HCT116 (cell line): ENCODE data around the gene PPM1F. TPM values are rescaled to one million over a fixed set of nuclear protein-coding genes. Genes with fewer than 3 reads are reported as not detected.

ENCODE experiments used
- ATAC-seq: fragments of 200-7000 bp; cut with Tn5 transposase; 2 replicates; pipeline ENCODE4 v1.9.1; 2020; ENCODE audit warnings: mild to moderate bottlenecking, moderate library complexity
- BruUV-seq: library from RNA; stranded (reverse); fragments of 400-500 nt; replicated peaks from 2 replicates; lab custom pipeline; 2021; lab: Mats Ljungman, UMichigan
- CTCF ChIA-PET: fragments of 300-600 bp; sonication (Branson Sonifier 250); formaldehyde crosslinking; loops from one replicate; lab custom pipeline; 2021; ENCODE audit warnings: antibody characterized with exemption; lab: Charles Lee
- POLR2A ChIA-PET: fragments of 300-600, 350-600 bp; sonication (Branson Sonifier 250); formaldehyde crosslinking; loops from one replicate; lab custom pipeline; 2021; ENCODE audit warnings: antibody characterized with exemption; lab: Charles Lee
- RAD21 ChIA-PET, 2 experiments: fragments of 300-600 bp; sonication (Branson Sonifier 250); formaldehyde crosslinking; loops; one replicate each; lab custom pipeline; 2023; ENCODE audit warnings: low total read pairs in 2 of 2; ENCODE audit not compliant: uncharacterized antibody in 2 of 2, unreplicated experiment in 2 of 2, low non-redundant PET in 1 of 2; lab: Charles Lee
- DNase-seq: peaks from one replicate; pipeline ENCODE4 v3.0.0-alpha.2; 2010; ENCODE audit warnings: low read depth, low spot score
- H2AFZ ChIP-seq: fragments of 200-600 bp; shearing (Covaris generic), sonication (generic); 2 replicates; pipeline ENCODE4 v1.6.1; 2017; ENCODE audit warnings: low read depth, mixed run types, mixed read lengths, antibody characterized with exemption, low read length; ENCODE audit not compliant: poor library complexity, severe bottlenecking
- H3K27ac ChIP-seq: 2 replicates; pipeline ENCODE4 v1.5.1; 2012; ENCODE audit warnings: low read depth, low read length
- H3K27me3 ChIP-seq: fragments of 200-600 bp; sonication (generic); 2 replicates; pipeline ENCODE4 v1.6.1; 2016; ENCODE audit warnings: mixed run types, low read length, mixed read lengths; ENCODE audit not compliant: insufficient read depth
- H3K36me3 ChIP-seq, 2 experiments: fragments of 200-500 bp in 1 of 2; fragments of 200-600 bp in 1 of 2; sonication (Bioruptor generic) in 1 of 2; sonication (generic) in 1 of 2; 2 replicates each; pipeline versions ENCODE4 v1.5.1 to v1.6.1; 2014 to 2016; ENCODE audit warnings: low read length in 2 of 2, inconsistent platforms in 1 of 2, mixed read lengths in 1 of 2, mixed run types in 1 of 2; ENCODE audit not compliant: insufficient read depth in 2 of 2, control insufficient read depth in 1 of 2
- H3K4me1 ChIP-seq, 2 experiments: fragments of 200-600 bp in 1 of 2; sonication (generic) in 1 of 2; 2 replicates each; pipeline versions ENCODE4 v1.5.1 to v1.6.1; 2012 to 2017; ENCODE audit warnings: low read length in 2 of 2, inconsistent platforms in 1 of 2, mild to moderate bottlenecking in 1 of 2, mixed read lengths in 1 of 2, mixed run types in 1 of 2, moderate library complexity in 1 of 2; ENCODE audit not compliant: insufficient read depth in 2 of 2, control insufficient read depth in 1 of 2
- H3K4me2 ChIP-seq: fragments of 200-600 bp; sonication (generic); 2 replicates; pipeline ENCODE4 v1.6.1; 2017; ENCODE audit warnings: mixed run types, low read length, mixed read lengths
- H3K4me3 ChIP-seq, 2 experiments: fragments of 200-600 bp in 1 of 2; sonication (generic) in 1 of 2; replicated peaks in 1 of 2; 2 replicates each; pipeline ENCODE4 v1.5.1; 2011 to 2016; ENCODE audit warnings: low read length in 2 of 2, control low read depth in 1 of 2, low read depth in 1 of 2, mild to moderate bottlenecking in 1 of 2, mixed read lengths in 1 of 2, mixed run types in 1 of 2
- H3K79me2 ChIP-seq: fragments of 200-600 bp; sonication (generic); 2 replicates; pipeline ENCODE4 v1.6.1; 2017; ENCODE audit warnings: mild to moderate bottlenecking, mixed run types, low read length, moderate library complexity, mixed read lengths; ENCODE audit not compliant: insufficient read depth
- H3K9ac ChIP-seq: fragments of 200-600 bp; sonication (generic); 2 replicates; pipeline ENCODE4 v1.6.1; 2016; ENCODE audit warnings: low read length, mixed read lengths
- H3K9me2 ChIP-seq: fragments of 200-600 bp; sonication (generic), shearing (Covaris generic); 2 replicates; pipeline ENCODE4 v1.6.1; 2017; ENCODE audit warnings: mixed run types, mild to moderate bottlenecking, moderate library complexity; ENCODE audit not compliant: insufficient read depth
- H3K9me3 ChIP-seq, 2 experiments: fragments of 200-500 bp in 1 of 2; fragments of 200-600 bp in 1 of 2; sonication (Bioruptor generic) in 1 of 2; sonication (generic) in 1 of 2; 2 replicates each; pipeline ENCODE4 v1.6.1; 2014 to 2017; ENCODE audit warnings: low read length in 2 of 2, mixed read lengths in 2 of 2, inconsistent platforms in 1 of 2, low read depth in 1 of 2, mild to moderate bottlenecking in 1 of 2, mixed run types in 1 of 2, moderate library complexity in 1 of 2; ENCODE audit not compliant: control insufficient read depth in 1 of 2, insufficient read depth in 1 of 2
- H4K20me1 ChIP-seq: fragments of 200-600 bp; sonication (generic), shearing (Covaris generic); 2 replicates; pipeline ENCODE4 v1.6.1; 2017; ENCODE audit warnings: mixed run types, mild to moderate bottlenecking, moderate library complexity; ENCODE audit not compliant: insufficient read depth
- CEBPB ChIP-seq: IDR thresholded peaks from 2 replicates; pipeline ENCODE4 v1.6.1; 2012; ENCODE audit warnings: low read depth
- CTCF ChIP-seq, 3 experiments: fragments of 200-600 bp in 1 of 3; sonication (generic) in 1 of 3; IDR thresholded peaks in 2 of 3; conservative IDR thresholded peaks in 1 of 3; 2 replicates each; pipeline ENCODE4 v1.5.1; 2012 to 2017; ENCODE audit warnings: low read depth in 2 of 3, low read length in 2 of 3, antibody characterized with exemption in 1 of 3, borderline replicate concordance in 1 of 3, control low read depth in 1 of 3, mild to moderate bottlenecking in 1 of 3, mixed read lengths in 1 of 3, mixed run types in 1 of 3, moderate library complexity in 1 of 3; ENCODE audit not compliant: insufficient read depth in 1 of 3
- ELF1 ChIP-seq: IDR thresholded peaks from 2 replicates; pipeline ENCODE4 v1.6.1; 2012; ENCODE audit warnings: low read depth, borderline replicate concordance
- EZH2 ChIP-seq: fragments of 200-600 bp; sonication (generic); IDR thresholded peaks from 2 replicates; pipeline ENCODE4 v1.6.1; 2017; ENCODE audit warnings: antibody characterized with exemption, mixed run types
- JUND ChIP-seq: IDR thresholded peaks from 2 replicates; pipeline ENCODE4 v1.6.1; 2012
- POLR2A ChIP-seq: IDR thresholded peaks from 2 replicates; pipeline ENCODE4 v1.7.0; 2011; ENCODE audit warnings: borderline replicate concordance; ENCODE audit not compliant: insufficient read depth, insufficient read length; ENCODE audit errors: extremely low read depth
- POLR2AphosphoS5 ChIP-seq: IDR thresholded peaks from 2 replicates; pipeline ENCODE4 v1.6.1; 2011; ENCODE audit warnings: mild to moderate bottlenecking, low read depth, low read length, moderate library complexity
- RAD21 ChIP-seq: IDR thresholded peaks from 2 replicates; pipeline ENCODE4 v1.6.1; 2012; ENCODE audit warnings: low read depth, mild to moderate bottlenecking
- SIN3A ChIP-seq: IDR thresholded peaks from 2 replicates; pipeline ENCODE4 v1.6.1; 2012; ENCODE audit warnings: low read depth
- ZBTB33 ChIP-seq: IDR thresholded peaks from 2 replicates; pipeline ENCODE4 v1.6.1; 2011; ENCODE audit warnings: mild to moderate bottlenecking, low read length, moderate library complexity; ENCODE audit not compliant: insufficient replicate concordance; ENCODE audit errors: extremely low read depth
- intact Hi-C: fragments of 100-400 bp; cut with micrococcal nuclease; formaldehyde crosslinking; loops from 2 replicates; pipeline ENCODE4 v1.10.0; 2022
- total RNA-seq: library from RNA; stranded (reverse); gene quantifications from one replicate; pipeline ENCODE4 v1.2.1, GENCODE V29; 2021; ENCODE audit not compliant: unreplicated experiment

Gene PPM1F
- total RNA-seq, 1 experiment from 2014 or later = 27.3 TPM

DNA sequence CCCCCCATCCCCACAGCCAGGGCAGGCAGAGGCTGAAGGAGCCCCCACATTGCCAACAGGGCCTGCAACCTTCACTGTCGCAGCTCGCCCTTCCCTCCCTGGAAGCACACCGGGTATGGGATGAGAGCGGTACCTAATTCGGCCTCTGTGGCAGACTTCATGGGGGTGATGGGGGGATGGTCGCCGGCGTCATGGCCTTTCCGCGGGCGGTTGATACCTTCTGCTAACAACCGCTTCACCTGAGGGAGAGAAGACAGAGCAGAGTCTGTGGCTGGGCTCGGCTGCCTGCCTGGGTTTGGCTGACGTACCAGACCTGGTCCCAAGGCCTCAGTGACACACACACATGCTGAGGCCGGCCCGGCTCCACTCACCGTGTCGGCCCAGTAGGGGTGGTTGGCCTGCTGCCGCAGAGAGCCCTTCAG, 11.2 kb upstream of the PPM1F start:
- no peak overlapping the region for H3K27ac ChIP-seq
- BruUV-seq = no TSS peak
- intact Hi-C loops = no loop called here
- DNase-seq (no peak), ATAC-seq (no peak)
- no peaks in the 10 kb centered on the region for H3K79me2 ChIP-seq
- ChIA-PET RAD21 (no interaction called here), CTCF (interaction anchor here (1.0 to 1.5 kb wide), 2 partner anchors 8 to 25 kb away, joined by 3 to 4 read pairs; no protein-coding TSS in a partner anchor), POLR2A (no interaction called here)
- H3K9ac ChIP-seq = no peak overlapping the region
- H3K9me3 ChIP-seq = no peaks in the 10 kb centered on the region
- no peaks in the 10 kb centered on the region for H3K9me2 ChIP-seq
- peaks cover 38 to 40% of the 10 kb centered on the region in 2 experiments; a peak in 3 of 4 replicates for H3K36me3 ChIP-seq
- TF ChIP-seq CTCF (IDR thresholded peaks at IDR 0.05 in 2 of 3, conservative IDR thresholded peaks at IDR 0.05 in 1 of 3; ENCODE audit: borderline replicate concordance in 1 of 3, insufficient read depth in 1 of 3, low read depth in 2 of 3, low read length in 2 of 3) (no peak), EZH2 (no peak), POLR2A (no peak), SIN3A (no peak)
- H3K4me1 ChIP-seq = peaks cover 0 to 9% of the 10 kb centered on the region in 2 experiments; a peak in 3 of 4 replicates
- H2AFZ ChIP-seq = no peak overlapping the region
- no peaks in the 10 kb centered on the region for H3K27me3 ChIP-seq
- no peak overlapping the region for H3K4me2 ChIP-seq
- no peaks in the 10 kb centered on the region for H4K20me1 ChIP-seq
- no peak overlapping the region for H3K4me3 ChIP-seq

- no peaks in the 10 kb centered on the region for H3K79me2 ChIP-seq
- CTCF ChIA-PET = interaction anchor here (1.0 to 1.5 kb wide), 2 partner anchors 9 to 25 kb away, joined by 3 to 4 read pairs; no protein-coding TSS in a partner anchor
- H3K9ac ChIP-seq = no peak overlapping the region
- no peak overlapping the region for H3K27ac ChIP-seq
- RAD21 ChIA-PET = no interaction called here
- no peaks in the 10 kb centered on the region for H3K9me3 ChIP-seq
- H3K4me1 ChIP-seq = peaks cover 0 to 9% of the 10 kb centered on the region in 2 experiments; a peak in 3 of 4 replicates
- POLR2A ChIA-PET = no interaction called here
- BruUV-seq = no TSS peak
- no peak overlapping the region for H2AFZ ChIP-seq
- H3K4me3 ChIP-seq = no peak overlapping the region
- DNase-seq (no peak), ATAC-seq (no peak)
- H3K9me2 ChIP-seq = no peaks in the 10 kb centered on the region
- peaks cover 33 to 35% of the 10 kb centered on the region in 2 experiments; a peak in 3 of 4 replicates for H3K36me3 ChIP-seq
- no peaks in the 10 kb centered on the region for H3K27me3 ChIP-seq
- intact Hi-C loops = no loop called here
- no peak overlapping the region for H3K4me2 ChIP-seq
- H4K20me1 ChIP-seq = no peaks in the 10 kb centered on the region
- no peak for TF ChIP-seq CTCF (IDR thresholded peaks at IDR 0.05 in 2 of 3, conservative IDR thresholded peaks at IDR 0.05 in 1 of 3; ENCODE audit: borderline replicate concordance in 1 of 3, insufficient read depth in 1 of 3, low read depth in 2 of 3, low read length in 2 of 3)
- TF ChIP-seq CEBPB = no peak
- no peak for TF ChIP-seq RAD21
- TF ChIP-seq JUND = no peak
- TF ChIP-seq ZBTB33 = no peak
- TF ChIP-seq POLR2AphosphoS5 = no peak
- no peak for TF ChIP-seq ELF1
Observed at GRCh38 chr22:21963286-21963685, 10.6 kb upstream of the PPM1F start.
